ENCODE results near the gene RGS16.

DNA sequence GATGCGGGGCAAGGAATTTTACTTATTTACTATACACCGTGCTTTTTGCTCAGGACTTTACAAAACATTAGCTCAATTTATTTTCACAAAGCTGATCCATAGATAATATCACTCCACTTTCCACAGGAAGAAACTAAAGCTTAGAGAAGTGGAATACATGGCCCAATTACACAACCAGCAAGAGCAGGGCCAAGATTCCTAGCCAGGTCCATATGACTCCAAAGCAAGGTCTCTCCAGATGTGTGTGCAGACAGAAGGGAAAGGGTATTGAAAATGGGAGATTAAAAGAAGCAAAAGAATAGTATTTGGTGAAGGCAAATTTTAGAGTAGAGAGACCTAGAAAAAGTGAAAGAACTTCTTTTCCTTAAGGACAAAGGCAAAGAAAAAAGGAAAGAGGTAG is 49.8 kb upstream of the RGS16 start:
- TF ChIP-seq EZH2 (IDR thresholded peaks at IDR 0.05; ENCODE audit: low read depth): no peak
- TF ChIP-seq, protein P1, sequence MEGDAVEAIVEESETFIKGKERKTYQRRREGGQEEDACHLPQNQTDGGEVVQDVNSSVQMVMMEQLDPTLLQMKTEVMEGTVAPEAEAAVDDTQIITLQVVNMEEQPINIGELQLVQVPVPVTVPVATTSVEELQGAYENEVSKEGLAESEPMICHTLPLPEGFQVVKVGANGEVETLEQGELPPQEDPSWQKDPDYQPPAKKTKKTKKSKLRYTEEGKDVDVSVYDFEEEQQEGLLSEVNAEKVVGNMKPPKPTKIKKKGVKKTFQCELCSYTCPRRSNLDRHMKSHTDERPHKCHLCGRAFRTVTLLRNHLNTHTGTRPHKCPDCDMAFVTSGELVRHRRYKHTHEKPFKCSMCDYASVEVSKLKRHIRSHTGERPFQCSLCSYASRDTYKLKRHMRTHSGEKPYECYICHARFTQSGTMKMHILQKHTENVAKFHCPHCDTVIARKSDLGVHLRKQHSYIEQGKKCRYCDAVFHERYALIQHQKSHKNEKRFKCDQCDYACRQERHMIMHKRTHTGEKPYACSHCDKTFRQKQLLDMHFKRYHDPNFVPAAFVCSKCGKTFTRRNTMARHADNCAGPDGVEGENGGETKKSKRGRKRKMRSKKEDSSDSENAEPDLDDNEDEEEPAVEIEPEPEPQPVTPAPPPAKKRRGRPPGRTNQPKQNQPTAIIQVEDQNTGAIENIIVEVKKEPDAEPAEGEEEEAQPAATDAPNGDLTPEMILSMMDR (conservative IDR thresholded peaks at IDR 0.05): no peak
